ENCODE measurements around the gene ARF1.

The ARF1 gene

DNA sequence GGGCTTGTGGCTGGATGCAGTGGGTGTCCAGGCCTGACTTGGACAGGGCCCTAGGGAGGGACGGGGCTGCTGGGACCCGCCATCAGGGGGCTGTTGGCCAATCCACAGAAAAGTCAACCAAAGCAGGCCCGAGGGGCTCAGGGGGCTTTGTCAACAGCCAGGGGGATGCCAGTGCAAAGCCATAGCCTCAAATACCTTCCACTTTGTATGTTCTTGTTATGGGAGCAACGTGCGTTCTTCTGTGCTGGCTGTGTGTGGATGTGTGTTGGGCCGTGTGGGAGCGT lies 35.4 kb upstream of the ARF1 start:
- TF ChIP-seq, protein P1, sequence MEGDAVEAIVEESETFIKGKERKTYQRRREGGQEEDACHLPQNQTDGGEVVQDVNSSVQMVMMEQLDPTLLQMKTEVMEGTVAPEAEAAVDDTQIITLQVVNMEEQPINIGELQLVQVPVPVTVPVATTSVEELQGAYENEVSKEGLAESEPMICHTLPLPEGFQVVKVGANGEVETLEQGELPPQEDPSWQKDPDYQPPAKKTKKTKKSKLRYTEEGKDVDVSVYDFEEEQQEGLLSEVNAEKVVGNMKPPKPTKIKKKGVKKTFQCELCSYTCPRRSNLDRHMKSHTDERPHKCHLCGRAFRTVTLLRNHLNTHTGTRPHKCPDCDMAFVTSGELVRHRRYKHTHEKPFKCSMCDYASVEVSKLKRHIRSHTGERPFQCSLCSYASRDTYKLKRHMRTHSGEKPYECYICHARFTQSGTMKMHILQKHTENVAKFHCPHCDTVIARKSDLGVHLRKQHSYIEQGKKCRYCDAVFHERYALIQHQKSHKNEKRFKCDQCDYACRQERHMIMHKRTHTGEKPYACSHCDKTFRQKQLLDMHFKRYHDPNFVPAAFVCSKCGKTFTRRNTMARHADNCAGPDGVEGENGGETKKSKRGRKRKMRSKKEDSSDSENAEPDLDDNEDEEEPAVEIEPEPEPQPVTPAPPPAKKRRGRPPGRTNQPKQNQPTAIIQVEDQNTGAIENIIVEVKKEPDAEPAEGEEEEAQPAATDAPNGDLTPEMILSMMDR (IDR thresholded peaks at IDR 0.05; ENCODE audit: low read depth, low read length) = no peak
- no peak for TF ChIP-seq MYC (IDR thresholded peaks at IDR 0.05; ENCODE audit: low read depth, low read length)
- no peak for TF ChIP-seq POLR2A (IDR thresholded peaks at IDR 0.05; ENCODE audit: extremely low read depth, insufficient read length)
- no peak for TF ChIP-seq MAX (IDR thresholded peaks at IDR 0.05; ENCODE audit: low read depth, low read length)
- DNase-seq (ENCODE audit: low read depth) = no peak
- no peak overlapping the region for H3K4me3 ChIP-seq (ENCODE audit: low read depth, low read length)

- DNase-seq (ENCODE audit: low read depth) = no peak
- TF ChIP-seq, protein P1 (IDR thresholded peaks at IDR 0.05; ENCODE audit: low read depth, low read length) = no peak
- TF ChIP-seq MAX (IDR thresholded peaks at IDR 0.05; ENCODE audit: low read depth, low read length) (no peak), MYC (IDR thresholded peaks at IDR 0.05; ENCODE audit: low read depth, low read length) (no peak), POLR2A (IDR thresholded peaks at IDR 0.05; ENCODE audit: extremely low read depth, insufficient read length) (no peak)
- H3K4me3 ChIP-seq (ENCODE audit: low read depth, low read length) = no peak overlapping the region
Measured at GRCh38 chr1:228048120-228048519, 34.4 kb upstream of the ARF1 start.

DNA sequence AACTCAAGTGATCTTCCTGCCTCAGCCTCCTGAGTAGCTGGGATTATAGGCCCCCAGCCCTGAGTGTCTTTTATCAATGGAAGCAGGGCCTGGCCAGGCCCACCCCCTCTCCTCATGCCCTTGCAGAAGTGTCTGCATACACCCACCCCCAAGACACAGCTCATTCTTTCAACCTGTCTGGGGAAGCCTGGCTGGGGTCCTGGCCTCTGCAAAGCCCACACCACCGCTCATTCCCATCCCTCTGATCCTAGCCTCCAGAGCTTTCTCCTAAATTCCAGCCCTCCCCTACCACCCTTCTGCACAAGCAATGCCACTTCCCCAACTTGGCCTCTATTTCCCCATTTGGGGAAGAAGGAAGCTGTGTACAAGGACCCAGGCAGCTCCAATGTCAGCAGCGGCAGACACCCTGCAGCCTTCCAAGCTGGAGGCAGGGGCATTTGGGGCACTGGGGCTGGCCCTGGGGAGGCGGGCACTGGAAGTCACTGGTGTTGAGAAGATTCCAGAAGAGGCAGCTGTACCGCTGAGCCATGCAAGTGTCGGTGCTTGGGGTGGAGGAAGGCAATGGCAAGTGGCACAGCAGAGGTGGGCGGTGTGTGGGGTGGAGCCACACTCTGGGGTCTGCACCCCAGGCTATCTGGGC lies 33.7 kb upstream of the ARF1 start:
- TF ChIP-seq, protein P1 (IDR thresholded peaks at IDR 0.05; ENCODE audit: low read depth, low read length) = no peak
- TF ChIP-seq POLR2A (IDR thresholded peaks at IDR 0.05; ENCODE audit: extremely low read depth, insufficient read length) (no peak), MAX (IDR thresholded peaks at IDR 0.05; ENCODE audit: low read depth, low read length) (no peak), MYC (IDR thresholded peaks at IDR 0.05; ENCODE audit: low read depth, low read length) (no peak)

DNA sequence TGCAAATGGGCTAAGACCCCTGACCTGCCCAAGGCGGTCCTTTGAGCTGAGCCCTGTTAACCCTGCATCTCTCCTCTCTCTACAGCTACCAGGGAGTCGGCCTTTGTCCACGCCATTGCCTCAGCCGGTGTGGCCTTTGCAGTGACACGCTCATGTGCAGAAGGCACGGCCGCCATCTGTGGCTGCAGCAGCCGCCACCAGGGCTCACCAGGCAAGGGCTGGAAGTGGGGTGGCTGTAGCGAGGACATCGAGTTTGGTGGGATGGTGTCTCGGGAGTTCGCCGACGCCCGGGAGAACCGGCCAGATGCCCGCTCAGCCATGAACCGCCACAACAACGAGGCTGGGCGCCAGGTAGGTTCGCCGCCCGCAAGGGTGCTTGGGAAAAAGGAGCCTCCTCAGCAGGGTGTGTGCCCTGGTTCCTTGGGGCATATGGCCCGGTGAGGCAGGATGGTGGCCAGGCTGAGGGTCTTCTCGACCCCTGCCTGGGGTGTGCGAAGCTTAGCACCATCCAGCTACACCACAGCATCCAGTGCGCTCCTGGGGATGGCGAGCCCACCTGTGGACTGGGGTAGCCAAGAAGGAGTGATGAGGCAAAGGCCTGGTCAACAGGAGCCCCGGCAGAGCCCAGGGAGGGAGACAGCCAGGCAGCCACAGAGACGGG lies 31.8 kb upstream of the ARF1 start:
- no peak overlapping the region for H3K4me3 ChIP-seq (ENCODE audit: low read depth, low read length)
- DNase-seq (ENCODE audit: low read depth) = no peak
- TF ChIP-seq, protein P1 (IDR thresholded peaks at IDR 0.05; ENCODE audit: low read depth, low read length) = no peak

More for the DNA sequence above, 33.7 kb upstream of the ARF1 start:
- no peak for DNase-seq (ENCODE audit: low read depth)
- no peak overlapping the region for H3K4me3 ChIP-seq (ENCODE audit: low read depth, low read length)

DNA sequence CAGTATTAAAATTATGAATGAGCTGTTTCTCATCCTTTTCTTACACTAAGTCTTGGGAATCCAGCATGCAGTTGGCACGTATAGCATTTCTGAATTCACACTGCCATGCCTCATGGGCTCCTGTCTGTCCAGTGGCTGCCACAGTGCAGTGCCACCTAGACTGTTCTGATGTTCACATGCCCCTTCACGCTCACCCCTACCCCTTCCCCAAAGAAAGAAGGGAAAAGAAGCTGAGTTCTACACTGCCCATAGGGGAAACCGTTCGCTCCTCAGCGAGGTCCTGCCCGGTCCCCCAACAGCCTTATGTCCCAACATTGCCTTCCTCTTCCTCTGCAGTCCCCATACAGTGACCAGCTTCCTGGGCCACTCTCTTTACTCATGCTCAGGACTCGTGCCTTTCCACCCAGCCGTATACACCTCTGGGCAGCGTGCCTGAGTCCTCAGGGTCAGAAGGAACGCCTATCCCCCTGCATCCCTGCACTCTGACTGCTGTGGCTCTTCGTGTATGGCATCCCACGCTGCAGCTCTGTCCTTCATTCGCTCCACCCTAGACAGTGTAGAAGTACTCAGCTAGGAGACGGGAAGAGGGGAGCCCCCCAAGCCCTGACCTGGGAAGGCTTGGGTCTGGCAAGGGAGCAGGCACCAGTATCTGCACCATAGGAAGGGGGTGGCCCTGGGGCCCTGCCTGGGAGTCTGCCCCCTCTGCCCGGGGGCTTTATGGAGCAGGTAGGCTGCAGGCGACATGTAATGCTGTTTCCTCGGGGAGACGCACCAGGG lies 24.1 kb upstream of the ARF1 start:
- no peak for DNase-seq (ENCODE audit: low read depth)
- no peak overlapping the region for H3K4me3 ChIP-seq (ENCODE audit: low read depth, low read length)
- TF ChIP-seq MAX (IDR thresholded peaks at IDR 0.05; ENCODE audit: low read depth, low read length) (no peak), MYC (IDR thresholded peaks at IDR 0.05; ENCODE audit: low read depth, low read length) (no peak), POLR2A (IDR thresholded peaks at IDR 0.05; ENCODE audit: extremely low read depth, insufficient read length) (no peak)
- TF ChIP-seq, protein P1 (IDR thresholded peaks at IDR 0.05; ENCODE audit: low read depth, low read length) = no peak

Data from NB4 (cell line).